Keratinocyte (primary cell): Measurements from ENCODE around the gene RETREG2. TPM values are rescaled to one million over a fixed set of nuclear protein-coding genes. Genes with fewer than 3 reads are reported as not detected.

Experiments
- DNase-seq: peaks from one replicate; pipeline ENCODE4 v3.0.0-alpha.2; 2011; ENCODE audit warnings: low read depth, missing footprints, low spot score
- FAIRE-seq: peaks from 2 replicates; lab custom pipeline; 2011; peaks lifted over from hg19 to GRCh38; lab: Jason Lieb, UNC
- H2AFZ ChIP-seq: 2 replicates; pipeline ENCODE4 v1.6.0; 2012; ENCODE audit warnings: low read length, control low read depth, inconsistent platforms; ENCODE audit not compliant: control insufficient read depth
- H3K27ac ChIP-seq: 2 replicates; pipeline ENCODE4 v1.5.1; 2011; ENCODE audit warnings: low read length; ENCODE audit not compliant: control insufficient read depth, insufficient read depth
- H3K27me3 ChIP-seq: 3 replicates; pipeline ENCODE4 v1.6.0; 2011; ENCODE audit warnings: low read length; ENCODE audit not compliant: control insufficient read depth, insufficient read depth; ENCODE audit errors: extremely low read depth
- H3K36me3 ChIP-seq, 2 experiments: 2 replicates in 1 of 2; 3 replicates in 1 of 2; pipeline ENCODE4 v1.5.1; 2011; ENCODE audit warnings: low read length in 2 of 2, mild to moderate bottlenecking in 1 of 2; ENCODE audit not compliant: control insufficient read depth in 2 of 2, insufficient read depth in 2 of 2; ENCODE audit errors: extremely low read depth in 1 of 2
- H3K4me1 ChIP-seq: 3 replicates; pipeline ENCODE4 v1.5.1; 2011; ENCODE audit warnings: low read length; ENCODE audit not compliant: control insufficient read depth, insufficient read depth; ENCODE audit errors: extremely low read depth
- H3K4me2 ChIP-seq: 3 replicates; pipeline ENCODE4 v1.6.0; 2011; ENCODE audit warnings: low read depth, low read length; ENCODE audit not compliant: control insufficient read depth, insufficient read depth; ENCODE audit errors: extremely low read depth
- H3K4me3 ChIP-seq, 3 experiments: fragments of 200-600 bp in 1 of 3; sonication (generic) in 1 of 3; 2 replicates in 2 of 3; 3 replicates in 1 of 3; pipeline ENCODE4 v1.5.1; 2011 to 2016; ENCODE audit warnings: low read length in 3 of 3, mild to moderate bottlenecking in 3 of 3, control low read depth in 2 of 3, inconsistent platforms in 1 of 3, low read depth in 1 of 3, mixed read lengths in 1 of 3, mixed run types in 1 of 3, moderate library complexity in 1 of 3; ENCODE audit not compliant: control insufficient read depth in 2 of 3, insufficient read depth in 2 of 3; ENCODE audit errors: extremely low read depth in 1 of 3
- H3K79me2 ChIP-seq: 2 replicates; pipeline ENCODE4 v1.6.0; 2012; ENCODE audit warnings: low read length; ENCODE audit not compliant: control insufficient read depth, insufficient read depth
- H3K9ac ChIP-seq: 3 replicates; pipeline ENCODE4 v1.6.0; 2011; ENCODE audit warnings: low read length; ENCODE audit not compliant: control insufficient read depth, insufficient read depth; ENCODE audit errors: extremely low read depth
- H3K9me1 ChIP-seq: 3 replicates; pipeline ENCODE4 v1.6.0; 2011; ENCODE audit warnings: low read length; ENCODE audit not compliant: control insufficient read depth, insufficient read depth; ENCODE audit errors: extremely low read depth
- H3K9me3 ChIP-seq: 2 replicates; pipeline ENCODE4 v1.5.1; 2012; ENCODE audit warnings: low read depth, low read length; ENCODE audit not compliant: control insufficient read depth
- H4K20me1 ChIP-seq: 3 replicates; pipeline ENCODE4 v1.6.0; 2011; ENCODE audit warnings: low read length; ENCODE audit not compliant: control insufficient read depth, insufficient read depth; ENCODE audit errors: extremely low read depth
- CTCF ChIP-seq, 3 experiments: IDR thresholded peaks in 1 of 3; conservative IDR thresholded peaks in 1 of 3; optimal IDR thresholded peaks in 1 of 3; 2 replicates in 2 of 3; 3 replicates in 1 of 3; pipeline versions ENCODE3 to v1.5.1; 2011; ENCODE audit warnings: low read length in 3 of 3, mild to moderate bottlenecking in 3 of 3, moderate library complexity in 2 of 3, control low read depth in 1 of 3, inconsistent platforms in 1 of 3; ENCODE audit not compliant: insufficient read depth in 2 of 3; ENCODE audit errors: extremely low read depth in 1 of 3
- EZH2 ChIP-seq: IDR thresholded peaks from one replicate; pipeline ENCODE4 v1.6.1; 2012; ENCODE audit warnings: inconsistent platforms, mild to moderate bottlenecking, low read length, moderate library complexity
- dilution Hi-C: fragments of 300-500 bp; cut with MboI; formaldehyde crosslinking; loops from one replicate; pipeline ENCODE4 v1.7.0; 2020; ENCODE audit warnings: low sequenced_read_pairs; ENCODE audit not compliant: extremely low pct_ligation_motif_present
- polyA plus RNA-seq, 5 experiments: library from polyadenylated mRNA; depleted of rRNA in 3 of 5; stranded (reverse) in 3 of 5; stranded (forward) in 1 of 5; unstranded in 1 of 5; fragments of >200 nt; gene quantifications; 1 replicate in 1 of 5; 2 replicates in 3 of 5; 3 replicates in 1 of 5; pipeline versions ENCODE4 v1.2.1 to v1.2.3, GENCODE V29; 2011 to 2012; ENCODE audit warnings: missing spikeins in 2 of 5, low read depth in 1 of 5, low replicate concordance in 1 of 5

RETREG2 gene
- polyA plus RNA-seq, 1 donor (not counting 4 experiments of a cell fraction or from before 2014, with no cell fraction given) = 45.8 TPM

- H3K36me3 ChIP-seq = peaks cover 5 to 8% of the 10 kb centered on the region in 2 experiments
- no peak overlapping the region for H2AFZ ChIP-seq
- FAIRE-seq = no peak
- H3K9ac ChIP-seq = no peak overlapping the region
- dilution Hi-C loops = no loop called here
- no peaks in the 10 kb centered on the region for H3K9me1 ChIP-seq
- H4K20me1 ChIP-seq = no peaks in the 10 kb centered on the region
- H3K4me3 ChIP-seq = no peak overlapping the region
- no peak overlapping the region for H3K27ac ChIP-seq
- no peaks in the 10 kb centered on the region for H3K9me3 ChIP-seq
- TF ChIP-seq CTCF (optimal IDR thresholded peaks at IDR 0.05 in 1 of 3, IDR thresholded peaks at IDR 0.05 in 1 of 3, conservative IDR thresholded peaks at IDR 0.05 in 1 of 3; ENCODE audit: extremely low read depth in 1 of 3, insufficient read depth in 2 of 3, low read length in 3 of 3) = no peak
- no peaks in the 10 kb centered on the region for H3K79me2 ChIP-seq
- H3K4me2 ChIP-seq = no peak overlapping the region
- H3K27me3 ChIP-seq = no peaks in the 10 kb centered on the region
- DNase-seq = no peak
- no peaks in the 10 kb centered on the region for H3K4me1 ChIP-seq
These were observed 10.1 kb upstream of the RETREG2 start for GRCh38 chr2:219167997-219168396.

- no peaks in the 10 kb centered on the region for H3K9me1 ChIP-seq
- no peaks in the 10 kb centered on the region for H3K27me3 ChIP-seq
- no peak overlapping the region for H3K27ac ChIP-seq
- H3K4me3 ChIP-seq = no peak overlapping the region
- no peaks in the 10 kb centered on the region for H3K4me1 ChIP-seq
- H3K9ac ChIP-seq = no peak overlapping the region
- no peaks in the 10 kb centered on the region for H4K20me1 ChIP-seq
- H3K79me2 ChIP-seq = no peaks in the 10 kb centered on the region
- DNase-seq (no peak), FAIRE-seq (no peak)
- dilution Hi-C loops = no loop called here
- TF ChIP-seq CTCF (optimal IDR thresholded peaks at IDR 0.05 in 1 of 3, IDR thresholded peaks at IDR 0.05 in 1 of 3, conservative IDR thresholded peaks at IDR 0.05 in 1 of 3; ENCODE audit: extremely low read depth in 1 of 3, insufficient read depth in 2 of 3, low read length in 3 of 3) (no peak), EZH2 (no peak)
- H3K4me2 ChIP-seq = no peak overlapping the region
- H3K36me3 ChIP-seq = peaks cover 5 to 12% of the 10 kb centered on the region in 2 experiments
- no peaks in the 10 kb centered on the region for H3K9me3 ChIP-seq
- no peak overlapping the region for H2AFZ ChIP-seq
These were observed 9.5 kb upstream of the RETREG2 start for GRCh38 chr2:219168526-219168925.
